Smooth muscle cell (in vitro differentiated cells): Measurements from ENCODE around the gene ADRA2A. TPM values are rescaled to one million over a fixed set of nuclear protein-coding genes. Genes with fewer than 3 reads are reported as not detected.

Experiments
- DNase-seq: peaks from one replicate; lab custom pipeline; 2025; ENCODE audit not compliant: unreplicated experiment; lab: John Stamatoyannopoulos, UW
- H2AFZ ChIP-seq: fragments of 200-600 bp; sonication (generic); 2 replicates; pipeline ENCODE4 v1.6.0; 2016; ENCODE audit warnings: antibody characterized with exemption, low read depth, mild to moderate bottlenecking
- H3F3A ChIP-seq: fragments of 200-600 bp; sonication (generic); 2 replicates; pipeline ENCODE4 v1.6.0; 2017; ENCODE audit warnings: antibody characterized with exemption, low read depth
- H3K27ac ChIP-seq: fragments of 200-600 bp; sonication (generic); 2 replicates; pipeline ENCODE4 v1.5.1; 2016; ENCODE audit warnings: low read depth, mild to moderate bottlenecking
- H3K27me3 ChIP-seq: fragments of 200-600 bp; sonication (generic); 2 replicates; pipeline ENCODE4 v1.6.1; 2016; ENCODE audit warnings: low read depth, mild to moderate bottlenecking
- H3K36me3 ChIP-seq: fragments of 200-600 bp; sonication (generic); 2 replicates; pipeline ENCODE4 v1.5.1; 2016; ENCODE audit warnings: low read depth
- H3K4me1 ChIP-seq: fragments of 200-600 bp; sonication (generic); 2 replicates; pipeline ENCODE4 v1.5.1; 2016; ENCODE audit warnings: low read depth
- H3K4me2 ChIP-seq: fragments of 200-600 bp; sonication (generic); 2 replicates; pipeline ENCODE4 v1.6.0; 2016; ENCODE audit warnings: mild to moderate bottlenecking
- H3K4me3 ChIP-seq: fragments of 200-600 bp; sonication (generic); 2 replicates; pipeline ENCODE4 v1.5.1; 2016; ENCODE audit warnings: mild to moderate bottlenecking
- H3K79me2 ChIP-seq: fragments of 200-600 bp; sonication (generic); 2 replicates; pipeline ENCODE4 v1.6.0; 2016; ENCODE audit warnings: low read depth, mild to moderate bottlenecking
- H3K9ac ChIP-seq: fragments of 200-600 bp; sonication (generic); 2 replicates; pipeline ENCODE4 v1.6.0; 2016; ENCODE audit warnings: low read depth
- H3K9me3 ChIP-seq: fragments of 200-600 bp; sonication (generic); replicated peaks from 2 replicates; pipeline ENCODE4 v1.5.1; 2016; ENCODE audit warnings: low read depth
- H4K20me1 ChIP-seq: fragments of 200-600 bp; sonication (generic); 2 replicates; pipeline ENCODE4 v1.6.0; 2016; ENCODE audit warnings: low read depth
- CTCF ChIP-seq: fragments of 200-600 bp; sonication (generic); IDR thresholded peaks from 2 replicates; pipeline ENCODE4 v1.5.1; 2017; ENCODE audit warnings: borderline replicate concordance, mild to moderate bottlenecking, antibody characterized with exemption; ENCODE audit not compliant: insufficient read depth, poor library complexity, severe bottlenecking
- WGBS: methylation state at CpG from one replicate; pipeline ENCODE4 v1.1.7; 2016; ENCODE audit warnings: low lambda C conversion rate; 5-methylcytosine and 5-hydroxymethylcytosine counted together
- polyA plus RNA-seq: library from polyadenylated mRNA; unstranded; fragments of >200 nt; fragmentation: Nextera tagmentation; extraction: Ambion mirVana; gene quantifications from 2 replicates; pipeline ENCODE4 v1.2.1, GENCODE V29; 2016
- total RNA-seq: library from RNA; depleted of rRNA; stranded (reverse); fragments of >200 nt; gene quantifications from 2 replicates; pipeline ENCODE4 v1.2.3, GENCODE V29; 2014

Gene ADRA2A
- total and polyA plus RNA-seq, 2 experiments from 2014 or later: 0.67 to 3.8 TPM

DNA sequence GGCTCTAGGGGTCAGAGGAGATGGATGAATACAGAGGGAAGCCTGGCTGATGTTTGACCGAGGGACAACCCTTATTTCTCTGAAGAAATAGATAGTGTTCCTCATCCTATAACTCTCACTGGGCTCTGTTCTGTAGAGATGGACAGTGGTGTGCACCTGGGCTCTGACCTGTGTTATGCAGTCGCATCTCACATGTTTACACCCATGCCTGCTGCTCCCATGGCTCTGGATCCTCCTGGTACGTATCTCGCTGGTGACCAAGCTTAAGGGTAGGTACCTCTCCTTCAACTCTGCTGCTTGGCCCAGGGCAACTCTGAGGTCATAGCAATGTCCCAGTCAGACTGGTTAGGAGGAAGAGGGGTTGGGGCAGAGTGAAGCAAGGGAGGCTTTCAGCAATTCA lies 42.8 kb downstream of the ADRA2A start:
- no peak overlapping the region for H3K4me3 ChIP-seq
- H3F3A ChIP-seq: no peaks in the 10 kb centered on the region
- no peak for DNase-seq
- peaks cover 15% of the 10 kb centered on the region for H3K27me3 ChIP-seq
- no peaks in the 10 kb centered on the region for H4K20me1 ChIP-seq
- no peak overlapping the region for H3K9ac ChIP-seq
- H2AFZ ChIP-seq: no peak overlapping the region
- no peak overlapping the region for H3K4me2 ChIP-seq
- H3K79me2 ChIP-seq: no peaks in the 10 kb centered on the region
- no peaks in the 10 kb centered on the region for H3K36me3 ChIP-seq
- no peaks in the 10 kb centered on the region for H3K9me3 ChIP-seq
- 89% methylated on average over 4 of the region's 4 CpGs for WGBS
- H3K4me1 ChIP-seq: no peaks in the 10 kb centered on the region
- no peak overlapping the region for H3K27ac ChIP-seq
- TF ChIP-seq CTCF: no peak

DNA sequence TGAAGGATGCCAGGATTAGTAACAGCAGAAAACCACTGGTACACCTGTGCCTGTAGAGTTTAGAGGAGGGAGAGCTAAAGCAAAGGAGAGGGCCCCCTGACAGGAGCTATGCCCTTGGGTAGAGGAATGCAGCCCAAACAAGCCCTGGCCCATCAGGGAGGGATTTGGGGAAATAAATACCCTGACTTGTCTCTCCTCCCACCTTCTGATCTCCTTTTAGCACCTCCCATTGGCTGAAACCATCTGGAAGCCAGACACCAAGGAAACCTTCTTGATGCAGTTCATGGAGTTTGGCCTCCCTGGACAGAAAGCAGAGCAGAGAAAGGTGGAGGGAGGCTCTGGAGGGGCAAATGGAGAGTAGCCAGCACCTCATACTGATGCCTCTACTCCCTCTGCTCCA lies 45.3 kb downstream of the ADRA2A start:
- no peak overlapping the region for H3K4me2 ChIP-seq
- H3F3A ChIP-seq: no peaks in the 10 kb centered on the region
- no peak for DNase-seq
- H3K4me1 ChIP-seq: no peaks in the 10 kb centered on the region
- TF ChIP-seq CTCF: no peak
- no peak overlapping the region for H3K27ac ChIP-seq
- no peaks in the 10 kb centered on the region for H3K36me3 ChIP-seq
- peaks cover 15% of the 10 kb centered on the region for H3K27me3 ChIP-seq
- no peak overlapping the region for H2AFZ ChIP-seq
- H3K9ac ChIP-seq: no peak overlapping the region
- H3K79me2 ChIP-seq: no peaks in the 10 kb centered on the region
- H3K4me3 ChIP-seq: no peak overlapping the region
- H4K20me1 ChIP-seq: no peaks in the 10 kb centered on the region
- no peaks in the 10 kb centered on the region for H3K9me3 ChIP-seq

DNA sequence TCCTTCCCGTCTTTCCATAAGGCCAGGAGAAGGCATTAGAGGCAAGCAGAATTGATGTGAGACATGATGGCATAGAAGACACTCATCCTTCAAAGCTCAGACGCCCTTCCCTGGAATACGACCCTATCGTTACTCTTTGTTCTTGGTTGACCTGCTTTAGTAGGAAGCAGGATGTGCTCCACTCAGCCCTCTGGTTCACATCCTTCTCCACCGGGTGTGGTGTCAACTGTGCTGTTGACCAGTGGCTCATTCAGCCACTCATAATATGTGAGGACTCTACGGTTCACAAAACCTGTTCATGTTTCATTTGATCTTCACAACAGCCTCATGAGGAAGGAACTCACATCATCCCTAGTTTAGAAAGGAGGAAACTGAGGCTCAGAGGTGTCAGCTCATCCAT lies 47.1 kb downstream of the ADRA2A start:
- WGBS: 96% methylated on average over 6 of the region's 6 CpGs
- Histone ChIP-seq H3K4me2 (no peak overlapping the region), H3K4me1 (no peaks in the 10 kb centered on the region), H3K27me3 (peaks cover 15% of the 10 kb centered on the region), H3K36me3 (no peaks in the 10 kb centered on the region), H3K9me3 (no peaks in the 10 kb centered on the region), H3K9ac (no peak overlapping the region), H3F3A (no peaks in the 10 kb centered on the region), H2AFZ (no peak overlapping the region), H4K20me1 (no peaks in the 10 kb centered on the region), H3K79me2 (no peaks in the 10 kb centered on the region), H3K27ac (no peak overlapping the region), H3K4me3 (no peak overlapping the region)
- TF ChIP-seq CTCF: no peak
- DNase-seq: no peak

DNA sequence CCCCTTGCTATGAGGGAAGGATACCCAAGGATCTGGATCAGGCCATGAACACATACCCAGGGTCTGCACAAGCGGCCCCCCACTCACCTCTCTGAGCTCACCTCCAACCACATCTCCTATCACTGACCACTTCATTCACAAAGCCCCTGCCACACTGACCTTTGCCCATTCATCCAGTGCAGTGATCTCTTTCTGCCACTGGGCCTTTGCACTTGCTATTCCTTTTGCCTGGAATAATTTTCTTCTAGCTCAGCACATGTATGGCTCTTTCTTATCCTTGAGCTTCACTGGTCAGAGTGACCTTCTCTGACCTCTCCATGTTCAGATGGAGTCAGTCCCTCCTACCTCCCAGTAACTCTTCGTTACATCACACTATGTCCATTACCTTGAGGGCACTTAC lies 48.3 kb downstream of the ADRA2A start:
- no peak for TF ChIP-seq CTCF
- Histone ChIP-seq H3K27ac (no peak overlapping the region), H3K9me3 (no peaks in the 10 kb centered on the region), H3K4me2 (no peak overlapping the region), H3K9ac (no peak overlapping the region), H3F3A (no peaks in the 10 kb centered on the region), H3K79me2 (no peaks in the 10 kb centered on the region), H2AFZ (no peak overlapping the region), H4K20me1 (no peaks in the 10 kb centered on the region), H3K36me3 (no peaks in the 10 kb centered on the region), H3K27me3 (peaks cover 15% of the 10 kb centered on the region), H3K4me3 (no peak overlapping the region), H3K4me1 (no peaks in the 10 kb centered on the region)
- no peak for DNase-seq
- 88% methylated on average over 2 of the region's 2 CpGs for WGBS
